Left colon (tissue), 2 donors: ENCODE measurements around the gene KCNE4. TPM values are rescaled to one million over a fixed set of nuclear protein-coding genes. Genes with fewer than 3 reads are reported as not detected.

Experiments
- ATAC-seq: fragments of 200-7000 bp; cut with Tn5 transposase; one replicate; pipeline ENCODE4 v1.9.1; 2020; ENCODE audit warnings: mild to moderate bottlenecking, moderate library complexity
- DNase-seq, 2 donors: peaks; one replicate each; pipeline ENCODE4 v3.0.0-alpha.2; 2020
- intact Hi-C, 2 donors: fragments of 100-400 bp; cut with DNase I in 1 of 2; cut with micrococcal nuclease in 1 of 2; formaldehyde crosslinking; loops; one replicate each; pipeline versions ENCODE4 v1.11.2 to v1.14.0; 2022; cut with DNase I, micrococcal nuclease
- total RNA-seq, 2 donors: library from RNA; stranded (reverse); fragmentation: NEBNext Ultra II Directional; extraction: Animal tissue kit (Norgen Biotek cat#: 25700); gene quantifications; one replicate each; pipeline ENCODE4 v1.2.1, GENCODE V29; 2021
- donor health status: DM: no; HTN: no; CAD: no.
- donor health status: DM: yes; HTN: yes; CAD: no.

The KCNE4 gene
- total RNA-seq, 2 donors from 2014 or later = 0.76 to 0.89 TPM

GRCh38 chr2:223037445-223037800, 14.6 kb upstream of the KCNE4 start:
- no peak for ATAC-seq
- DNase-seq = no peak
- intact Hi-C loops = no loop called here

- intact Hi-C loops = no loop called here
- no peak for DNase-seq
- no peak for ATAC-seq
These were observed 12.4 kb upstream of the KCNE4 start for GRCh38 chr2:223039618-223040017.

GRCh38 chr2:223040527-223040926, 11.5 kb upstream of the KCNE4 start:
- DNase-seq = no peak
- intact Hi-C loops = no loop called here
- no peak for ATAC-seq

- peak; percentile 45 to 59 for DNase-seq
- intact Hi-C loops = no loop called here
- peak; percentile 82 for ATAC-seq
These were observed 10.4 kb upstream of the KCNE4 start for GRCh38 chr2:223041527-223042109.

DNA sequence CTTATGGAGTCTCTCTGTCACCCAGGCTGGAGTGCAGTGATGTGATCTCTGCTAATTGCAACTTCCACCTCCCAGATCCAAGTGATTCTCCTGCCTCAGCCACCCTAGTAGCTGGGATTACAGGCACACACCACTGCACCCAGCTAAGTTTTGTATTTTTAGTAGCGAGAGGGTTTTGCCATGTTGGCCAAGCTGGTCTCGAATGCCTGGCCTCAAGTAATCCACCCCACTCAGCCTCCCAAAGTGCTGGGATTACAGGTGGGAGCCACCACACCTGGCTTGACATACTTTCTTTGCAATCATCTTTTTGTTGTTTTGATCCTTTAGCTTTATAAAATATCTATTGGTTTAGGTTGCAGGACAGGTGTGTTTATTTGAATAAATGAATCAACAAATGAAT, 9.7 kb upstream of the KCNE4 start:
- DNase-seq (no peak), ATAC-seq (no peak)
- intact Hi-C loops = no loop called here

DNA sequence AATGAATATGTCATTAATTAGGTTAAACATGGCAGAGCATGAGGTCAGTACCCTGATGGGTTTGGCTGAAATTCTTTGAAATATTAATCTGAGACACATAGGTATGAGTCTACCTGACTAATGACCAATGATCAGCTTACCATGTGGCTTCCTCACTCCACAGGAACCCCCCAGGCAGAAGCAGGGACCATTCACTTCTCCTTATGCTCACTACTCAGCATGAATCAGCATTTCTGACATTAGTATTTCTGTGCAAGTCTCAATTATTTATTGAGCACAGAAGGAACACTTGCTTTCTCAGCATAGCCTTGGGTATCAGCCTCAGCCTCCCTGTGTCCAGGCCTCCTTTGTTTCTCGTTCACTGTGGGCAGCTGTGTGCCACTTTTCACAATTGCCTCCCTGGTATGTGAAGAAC, 9.3 kb upstream of the KCNE4 start:
- DNase-seq = no peak
- no peak for ATAC-seq
- intact Hi-C loops = no loop called here

DNA sequence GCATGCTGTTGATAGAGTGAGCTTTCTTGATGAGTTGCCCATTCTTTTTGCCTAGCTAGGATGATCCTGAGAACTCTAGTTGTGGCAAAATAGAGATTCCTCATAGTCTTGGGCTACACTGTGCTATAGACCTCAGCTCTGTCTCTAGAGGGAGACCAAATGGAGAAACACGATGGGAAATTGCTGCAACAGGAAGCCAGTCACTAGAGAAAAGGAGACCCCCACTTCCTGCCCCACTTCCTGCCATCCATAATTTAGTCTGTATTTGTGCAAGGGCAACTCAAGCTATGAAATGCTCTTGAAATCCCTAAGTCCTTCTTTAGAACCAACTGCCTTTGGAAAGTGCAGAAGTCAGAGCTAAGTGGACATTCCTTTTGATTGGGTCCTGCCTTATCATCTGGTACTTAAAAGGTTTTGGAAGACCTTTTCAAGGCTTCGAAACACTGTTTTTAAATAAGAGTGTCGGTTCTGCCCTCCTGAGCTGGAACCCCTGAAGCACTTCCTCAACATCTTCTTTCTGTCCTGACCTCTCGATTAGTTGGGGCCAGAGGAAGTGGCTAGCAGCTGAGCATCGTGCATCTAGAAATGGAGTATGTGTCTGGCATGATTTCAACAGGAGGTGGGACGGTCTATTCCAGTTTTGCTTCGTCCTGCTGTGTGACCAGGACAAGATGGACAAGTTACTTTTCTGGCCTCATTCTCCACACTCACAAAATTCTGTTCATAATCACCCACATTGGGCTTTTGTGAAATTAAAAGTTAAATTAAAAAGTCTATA, 8.6 kb upstream of the KCNE4 start:
- ATAC-seq = no peak
- intact Hi-C loops = no loop called here

DNA sequence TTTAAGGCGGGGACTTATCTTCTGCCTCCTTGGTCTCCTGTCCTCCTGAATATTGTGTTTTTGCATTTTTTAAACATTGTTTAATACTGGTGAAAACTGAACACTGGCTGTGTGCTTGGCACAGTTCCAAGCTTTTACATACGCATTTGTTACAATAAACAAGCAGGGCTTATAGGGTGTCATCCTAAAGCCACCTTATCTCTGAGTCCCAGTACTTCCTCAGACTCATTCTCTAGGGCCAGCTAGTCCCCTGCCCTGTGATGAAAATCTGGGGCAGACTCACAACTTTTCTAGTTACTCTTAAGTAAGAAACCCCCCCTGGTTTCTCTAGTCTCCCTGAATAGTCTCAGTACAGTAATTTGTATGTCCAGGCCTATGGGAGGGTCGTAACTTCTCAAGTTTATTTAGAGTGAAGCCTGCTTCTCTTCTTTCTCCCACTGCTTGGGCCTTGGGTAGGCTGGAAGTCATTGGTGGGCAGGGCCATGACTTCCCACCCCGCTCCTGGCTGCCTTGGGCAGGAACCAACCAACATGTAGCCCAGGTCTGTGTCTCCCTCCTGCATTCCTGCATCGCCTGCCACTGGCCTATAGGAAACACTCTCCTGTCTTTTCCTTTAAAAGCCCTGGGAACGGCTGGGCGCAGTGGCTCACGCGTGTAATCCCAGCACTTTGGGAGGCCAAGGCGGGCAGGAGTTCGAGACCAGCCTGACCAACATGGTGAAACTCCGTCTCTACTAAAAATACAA, 7.7 kb upstream of the KCNE4 start:
- intact Hi-C loops = no loop called here
- ATAC-seq (no peak), DNase-seq (no peak)

More for the DNA sequence above, 8.6 kb upstream of the KCNE4 start:
- no peak for DNase-seq

- intact Hi-C loops = no loop called here
- ATAC-seq = no peak
- DNase-seq = no peak
These were observed 6.9 kb upstream of the KCNE4 start for GRCh38 chr2:223044916-223045700.

GRCh38 chr2:223046470-223047040, 5.4 kb upstream of the KCNE4 start:
- intact Hi-C loops = no loop called here
- DNase-seq = no peak
- ATAC-seq = peak; percentile 58

DNA sequence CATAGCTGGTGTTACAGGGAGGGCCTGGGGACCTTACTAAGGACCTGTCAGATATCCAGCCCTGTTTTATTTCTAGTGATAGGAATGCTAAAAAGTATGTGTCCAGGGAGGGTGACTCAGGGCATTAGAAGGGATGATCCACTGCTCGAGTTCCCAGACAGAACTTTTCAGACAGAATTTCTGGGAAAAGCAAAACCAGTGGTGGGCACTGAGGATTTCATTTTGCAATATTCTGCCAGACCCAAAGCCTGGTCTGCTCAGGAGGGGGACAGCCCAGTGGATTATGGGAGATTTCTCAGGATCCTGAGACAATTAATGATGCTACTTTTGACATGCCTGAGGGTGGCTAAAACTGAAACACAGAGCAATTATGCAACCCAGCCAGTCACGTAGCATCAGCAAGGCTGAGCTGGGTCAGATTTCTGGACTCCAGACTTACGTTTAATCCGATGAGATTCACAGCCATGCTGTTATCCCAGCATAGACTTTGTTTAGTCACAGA, 4.7 kb upstream of the KCNE4 start:
- DNase-seq (no peak), ATAC-seq (no peak)
- intact Hi-C loops = no loop called here

DNA sequence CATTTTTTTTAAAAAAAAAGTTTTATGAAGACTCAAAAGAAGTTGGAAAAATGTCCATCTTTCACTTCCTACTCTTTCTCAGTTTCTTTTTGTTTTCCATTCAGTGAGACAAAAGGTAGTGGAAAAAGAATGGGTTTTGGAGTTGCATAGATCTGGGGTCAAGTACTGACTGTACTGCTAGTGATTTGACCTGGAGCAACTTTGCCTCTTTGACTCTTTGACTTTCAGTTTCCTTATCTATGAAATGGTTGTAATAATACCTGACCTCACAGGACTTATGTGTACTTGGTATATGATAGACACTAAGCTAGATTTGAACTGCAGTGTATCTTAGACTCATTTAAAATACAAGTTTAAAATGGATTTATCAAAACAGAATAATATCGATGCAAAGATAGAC, 3.5 kb upstream of the KCNE4 start:
- intact Hi-C loops = no loop called here
- DNase-seq = no peak
- peak; percentile 68 for ATAC-seq

- intact Hi-C loops = no loop called here
- ATAC-seq (no peak), DNase-seq (no peak)
These were observed 2.6 kb upstream of the KCNE4 start for GRCh38 chr2:223049356-223049755.

DNA sequence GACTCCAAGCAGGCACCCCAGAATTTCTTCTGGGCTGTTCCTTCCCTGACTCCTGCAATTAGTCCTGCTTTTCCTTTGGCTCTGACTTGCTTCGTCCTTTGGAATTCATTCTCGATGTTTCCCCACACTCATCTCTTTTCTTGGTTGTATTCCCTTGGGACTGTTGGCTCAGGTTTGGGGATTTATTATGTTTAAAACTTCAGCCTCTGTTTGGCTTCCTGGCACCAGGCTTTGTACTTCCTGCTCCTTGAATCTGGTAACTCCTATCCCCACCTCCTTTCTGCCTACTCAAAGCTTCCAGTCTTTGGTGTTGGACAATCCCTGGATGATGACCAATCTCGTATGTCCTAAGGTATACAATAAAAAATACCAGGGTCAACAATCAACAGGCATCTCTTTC, 1.8 kb upstream of the KCNE4 start:
- ATAC-seq = no peak
- intact Hi-C loops = no loop called here
- no peak for DNase-seq

- ATAC-seq (no peak), DNase-seq (peak in 1 of 2 donors; percentile 16)
- intact Hi-C loops = no loop called here
These were observed 988 bp upstream of the KCNE4 start for GRCh38 chr2:223050900-223051504.

DNA sequence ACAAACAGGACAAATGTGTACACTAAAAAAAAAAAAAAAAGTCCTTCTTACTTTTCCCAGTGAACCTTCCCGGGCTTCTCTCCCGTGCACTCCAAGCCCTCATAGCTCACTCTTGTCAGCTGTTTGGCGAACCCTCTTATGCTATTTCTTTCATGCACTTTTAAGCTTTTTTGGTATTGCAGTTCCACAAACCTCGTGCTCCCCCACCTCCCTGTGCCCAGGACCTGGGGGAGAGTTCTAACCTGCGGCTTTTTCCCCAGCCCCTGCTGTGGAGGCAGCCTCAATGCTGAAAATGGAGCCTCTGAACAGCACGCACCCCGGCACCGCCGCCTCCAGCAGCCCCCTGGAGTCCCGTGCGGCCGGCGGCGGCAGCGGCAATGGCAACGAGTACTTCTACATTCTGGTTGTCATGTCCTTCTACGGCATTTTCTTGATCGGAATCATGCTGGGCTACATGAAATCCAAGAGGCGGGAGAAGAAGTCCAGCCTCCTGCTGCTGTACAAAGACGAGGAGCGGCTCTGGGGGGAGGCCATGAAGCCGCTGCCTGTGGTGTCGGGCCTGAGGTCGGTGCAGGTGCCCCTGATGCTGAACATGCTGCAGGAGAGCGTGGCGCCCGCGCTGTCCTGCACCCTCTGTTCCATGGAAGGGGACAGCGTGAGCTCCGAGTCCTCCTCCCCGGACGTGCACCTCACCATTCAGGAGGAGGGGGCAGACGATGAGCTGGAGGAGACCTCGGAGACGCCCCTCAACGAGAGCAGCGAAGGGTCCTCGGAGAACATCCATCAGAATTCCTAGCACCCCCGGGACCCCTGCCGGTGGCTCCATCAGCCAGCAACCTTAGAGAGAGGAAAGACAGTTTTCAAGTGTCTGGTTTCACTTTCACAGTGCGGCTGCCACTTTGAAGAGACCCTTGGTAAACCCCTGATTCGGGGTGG, 826 bp downstream of the KCNE4 start:
- DNase-seq (no peak), ATAC-seq (no peak)
- intact Hi-C loops = no loop called here

GRCh38 chr2:223053484-223054192, 1.6 kb downstream of the KCNE4 start:
- intact Hi-C loops = no loop called here
- no peak for ATAC-seq
- DNase-seq = no peak
